ENCODE measurements around the gene MRPS7.

The MRPS7 gene

GRCh38 chr17:75238684-75239191 is 22.9 kb upstream of the MRPS7 start:
- peak; percentile 79 to 87 for DNase-seq (ENCODE audit: low read depth in 1 of 2, low spot score in 1 of 2)
- in situ Hi-C loops (cut with HindIII; ENCODE audit: low pct_unique_long_range_greater_than_20kb, low sequenced_read_pairs): no loop called here
- TF ChIP-seq JUND (IDR thresholded peaks at IDR 0.05; ENCODE audit: low read depth): no peak

DNA sequence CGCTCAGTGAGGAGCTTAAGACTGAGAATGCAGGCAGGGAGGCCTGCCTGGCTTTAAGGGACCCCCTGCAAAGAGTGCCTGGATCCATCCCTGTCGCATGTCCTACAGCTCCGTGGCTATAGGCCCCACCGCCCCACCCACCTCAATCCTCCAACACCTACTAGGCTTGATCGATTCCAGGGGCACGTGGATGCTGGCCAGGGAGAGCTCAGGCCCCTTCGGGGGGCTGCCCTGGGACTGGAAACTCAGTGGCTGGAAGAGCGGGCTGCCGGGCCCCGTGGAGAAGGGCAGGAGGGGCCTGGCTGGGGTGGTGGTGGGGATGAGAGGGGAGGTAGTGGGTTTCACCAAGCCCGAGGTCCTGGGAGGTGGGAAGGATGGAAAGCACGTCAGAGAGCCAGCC is 22.5 kb upstream of the MRPS7 start:
- no peak for DNase-seq (ENCODE audit: low read depth in 1 of 2, low spot score in 1 of 2)
- in situ Hi-C loops (cut with HindIII; ENCODE audit: low pct_unique_long_range_greater_than_20kb, low sequenced_read_pairs): no loop called here
- no peak for TF ChIP-seq JUND (IDR thresholded peaks at IDR 0.05; ENCODE audit: low read depth)

DNA sequence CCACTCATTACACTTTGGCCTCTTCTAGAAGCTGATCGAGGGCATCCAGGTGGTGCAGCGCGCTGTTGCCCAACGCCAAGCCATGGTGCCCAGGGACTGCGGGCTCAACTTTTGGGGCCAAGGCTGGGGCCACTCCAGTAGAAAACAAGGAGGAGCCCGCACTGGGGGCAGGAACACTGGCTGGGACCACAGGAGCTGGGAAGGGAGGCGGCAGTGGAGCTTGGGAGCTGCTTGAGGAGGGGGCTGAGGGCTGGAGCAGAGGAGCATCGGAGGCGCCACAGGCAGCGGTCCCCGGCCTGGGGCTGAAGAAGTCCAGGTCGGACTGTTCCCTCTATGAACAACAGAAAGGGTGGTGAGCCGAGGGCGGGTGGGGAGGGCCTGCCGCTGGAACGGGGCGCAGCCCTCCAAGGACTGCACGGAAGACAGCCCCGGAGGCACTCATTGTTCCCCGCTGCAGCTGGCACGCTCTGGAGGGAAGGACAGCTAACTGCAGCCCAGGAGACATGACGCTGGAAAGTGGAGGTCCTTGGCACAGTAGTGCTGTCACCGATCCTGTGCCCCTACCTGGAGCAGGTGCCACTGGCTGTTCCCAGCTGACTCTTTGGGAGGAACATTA is 21.8 kb upstream of the MRPS7 start:
- no peak for DNase-seq (ENCODE audit: low read depth in 1 of 2, low spot score in 1 of 2)
- in situ Hi-C loops (cut with HindIII; ENCODE audit: low pct_unique_long_range_greater_than_20kb, low sequenced_read_pairs): no loop called here
- no peak for TF ChIP-seq JUND (IDR thresholded peaks at IDR 0.05; ENCODE audit: low read depth)

DNA sequence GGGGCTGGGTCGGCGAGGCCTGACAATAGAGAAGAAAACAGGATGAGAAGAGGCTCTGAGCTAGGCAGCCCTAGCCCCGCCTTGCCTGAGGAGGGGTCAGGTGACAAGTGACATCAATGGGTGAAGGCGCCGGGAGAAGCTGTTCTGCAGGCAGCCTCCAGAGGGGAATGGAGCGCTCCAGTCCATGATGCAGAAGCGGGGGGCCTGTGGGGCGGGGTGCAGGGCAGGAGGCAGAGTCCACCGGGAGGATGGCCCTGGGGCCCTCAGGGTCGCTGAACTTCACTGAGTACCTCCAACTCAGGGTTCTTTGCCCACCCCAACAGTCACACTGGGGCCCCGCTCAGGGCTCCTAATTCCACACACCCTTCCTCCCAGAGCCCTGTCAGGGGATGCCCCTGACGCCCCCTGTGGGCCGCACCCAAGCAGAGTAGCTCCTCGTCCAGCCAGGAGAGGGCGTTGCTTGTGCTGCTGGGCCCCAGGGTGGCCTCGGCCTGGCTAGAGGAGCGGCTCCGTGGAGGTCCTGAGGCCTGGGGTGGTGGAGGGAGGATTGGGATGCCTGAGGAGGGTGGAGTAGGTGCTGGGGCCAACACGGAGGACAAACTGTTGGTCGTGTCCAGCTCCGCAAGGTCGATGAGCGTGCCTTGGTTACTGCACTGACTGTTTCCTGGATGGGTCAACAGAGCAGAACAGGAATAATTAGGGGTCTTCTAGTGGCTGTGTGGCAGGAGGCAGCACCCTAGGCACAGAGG is 21.1 kb upstream of the MRPS7 start:
- DNase-seq (ENCODE audit: low read depth in 1 of 2, low spot score in 1 of 2): peak in 1 of 2 experiments; percentile 69
- in situ Hi-C loops (cut with HindIII; ENCODE audit: low pct_unique_long_range_greater_than_20kb, low sequenced_read_pairs): no loop called here
- TF ChIP-seq JUND (IDR thresholded peaks at IDR 0.05; ENCODE audit: low read depth): no peak

- in situ Hi-C loops (cut with HindIII; ENCODE audit: low pct_unique_long_range_greater_than_20kb, low sequenced_read_pairs): no loop called here
- no peak for DNase-seq (ENCODE audit: low read depth in 1 of 2, low spot score in 1 of 2)
- TF ChIP-seq JUND (IDR thresholded peaks at IDR 0.05; ENCODE audit: low read depth): no peak
Measured at GRCh38 chr17:75241143-75241430, 20.6 kb upstream of the MRPS7 start.

DNA sequence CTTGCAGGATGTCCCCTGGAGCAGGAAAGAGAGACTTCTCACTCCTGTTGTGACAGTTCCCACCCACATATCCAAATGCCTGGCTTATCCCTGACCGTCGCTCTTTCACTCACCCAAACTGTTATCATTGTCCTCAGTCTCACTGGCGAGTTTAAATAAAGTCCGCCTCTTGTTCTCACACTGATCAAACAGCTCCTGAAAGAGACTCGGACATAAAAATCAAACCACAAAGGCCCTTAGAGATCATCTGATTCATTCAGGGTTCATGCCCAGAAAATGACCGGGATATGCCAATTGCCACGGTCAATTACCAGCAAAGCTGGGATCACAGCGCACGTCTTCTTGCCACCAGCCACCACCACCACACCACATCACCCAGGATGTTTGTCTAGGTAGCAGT is 20.2 kb upstream of the MRPS7 start:
- DNase-seq (ENCODE audit: low read depth in 1 of 2, low spot score in 1 of 2): no peak
- in situ Hi-C loops (cut with HindIII; ENCODE audit: low pct_unique_long_range_greater_than_20kb, low sequenced_read_pairs): no loop called here
- no peak for TF ChIP-seq JUND (IDR thresholded peaks at IDR 0.05; ENCODE audit: low read depth)

DNA sequence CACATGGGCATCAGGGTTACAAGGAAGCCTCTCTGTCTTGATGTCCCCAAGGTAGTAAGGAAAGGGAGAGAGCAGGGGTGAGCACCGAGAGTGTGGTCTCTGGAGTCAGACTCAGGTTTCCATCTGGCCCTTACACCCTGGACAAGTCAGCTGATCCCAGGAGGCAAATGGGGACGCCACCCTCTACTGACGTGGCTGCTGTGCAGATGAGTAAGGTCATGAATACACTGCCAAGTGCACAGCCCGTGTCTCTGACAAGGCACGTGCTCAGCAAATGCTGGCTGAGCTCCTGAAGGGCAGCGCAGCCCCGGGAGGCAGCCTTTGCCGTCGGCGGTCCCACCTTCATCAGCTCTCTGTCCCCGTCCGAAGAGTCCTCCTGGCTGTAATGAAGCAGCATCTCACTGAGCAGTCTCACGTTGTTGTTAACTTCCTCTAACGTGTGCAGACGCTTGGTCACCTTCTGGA is 19.7 kb upstream of the MRPS7 start:
- no peak for TF ChIP-seq JUND (IDR thresholded peaks at IDR 0.05; ENCODE audit: low read depth)
- DNase-seq (ENCODE audit: low read depth in 1 of 2, low spot score in 1 of 2): no peak
- in situ Hi-C loops (cut with HindIII; ENCODE audit: low pct_unique_long_range_greater_than_20kb, low sequenced_read_pairs): no loop called here

- no peak for TF ChIP-seq JUND (IDR thresholded peaks at IDR 0.05; ENCODE audit: low read depth)
Measured at GRCh38 chr17:75242461-75243042, 19.1 kb upstream of the MRPS7 start.

GRCh38 chr17:75244133-75244866 is 17.4 kb upstream of the MRPS7 start:
- no peak for DNase-seq (ENCODE audit: low read depth in 1 of 2, low spot score in 1 of 2)
- in situ Hi-C loops (cut with HindIII; ENCODE audit: low pct_unique_long_range_greater_than_20kb, low sequenced_read_pairs): no loop called here
- TF ChIP-seq JUND (IDR thresholded peaks at IDR 0.05; ENCODE audit: low read depth): no peak

More at GRCh38 chr17:75242461-75243042, 19.1 kb upstream of the MRPS7 start:
- in situ Hi-C loops (cut with HindIII; ENCODE audit: low pct_unique_long_range_greater_than_20kb, low sequenced_read_pairs): no loop called here
- DNase-seq (ENCODE audit: low read depth in 1 of 2, low spot score in 1 of 2): no peak

GRCh38 chr17:75245011-75245410 is 16.7 kb upstream of the MRPS7 start:
- in situ Hi-C loops (cut with HindIII; ENCODE audit: low pct_unique_long_range_greater_than_20kb, low sequenced_read_pairs): no loop called here
- DNase-seq (ENCODE audit: low read depth in 1 of 2, low spot score in 1 of 2): no peak
- no peak for TF ChIP-seq JUND (IDR thresholded peaks at IDR 0.05; ENCODE audit: low read depth)

DNA sequence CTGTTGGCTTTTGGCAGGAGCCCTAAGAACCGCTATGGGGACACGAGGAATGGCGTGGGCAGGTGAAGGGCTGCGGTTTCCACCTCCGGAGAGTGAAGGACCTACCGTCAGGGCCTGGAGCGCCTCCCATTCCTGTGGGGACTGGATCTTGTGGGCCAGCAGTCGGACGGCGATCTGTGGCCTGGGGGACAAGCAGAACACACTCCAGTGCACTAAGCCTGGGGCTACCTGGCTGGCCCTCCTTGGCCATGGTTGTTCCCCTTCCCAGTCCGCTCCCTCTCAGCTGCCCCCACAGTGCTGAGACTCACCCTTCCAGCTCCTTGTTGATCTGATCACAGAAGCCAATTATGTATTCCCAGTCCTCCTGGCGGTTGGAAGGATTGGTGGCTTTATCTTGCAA is 15.3 kb upstream of the MRPS7 start:
- no peak for TF ChIP-seq JUND (IDR thresholded peaks at IDR 0.05; ENCODE audit: low read depth)
- no peak for DNase-seq (ENCODE audit: low read depth in 1 of 2, low spot score in 1 of 2)
- in situ Hi-C loops (cut with HindIII; ENCODE audit: low pct_unique_long_range_greater_than_20kb, low sequenced_read_pairs): no loop called here

DNA sequence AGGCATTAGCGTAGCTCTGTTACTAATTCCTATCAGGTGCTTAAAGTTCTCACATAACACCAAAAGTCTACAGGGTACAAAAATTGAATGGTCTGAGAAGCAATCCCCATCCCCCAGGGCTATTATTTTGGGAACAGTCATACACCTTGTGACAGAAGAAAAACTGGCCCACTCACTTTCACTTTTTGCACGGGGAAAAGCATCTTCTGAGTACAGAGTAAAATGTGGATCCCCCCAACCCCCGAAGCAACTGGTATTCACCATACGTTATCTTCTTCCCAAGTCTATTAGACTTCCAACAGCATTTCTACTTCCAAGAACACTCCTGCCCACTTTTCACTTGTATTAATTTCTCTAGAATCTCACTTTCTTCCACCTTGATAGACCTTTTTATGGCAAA is 12.1 kb upstream of the MRPS7 start:
- TF ChIP-seq JUND (IDR thresholded peaks at IDR 0.05; ENCODE audit: low read depth): no peak
- in situ Hi-C loops (cut with HindIII; ENCODE audit: low pct_unique_long_range_greater_than_20kb, low sequenced_read_pairs): no loop called here
- no peak for DNase-seq (ENCODE audit: low read depth in 1 of 2, low spot score in 1 of 2)

Data from T47D (cell line).